B cell (primary cell): ENCODE data around the gene TMEM205. TPM values are rescaled to one million over a fixed set of nuclear protein-coding genes. Genes with fewer than 3 reads are reported as not detected.
A peak's percentile ranks its signal among the peaks of the same experiment; 100 is the strongest.

Experiments
- ATAC-seq: fragments of 200-7000 bp; cut with Tn5 transposase; one replicate; pipeline ENCODE4 v1.10.0; 2021; ENCODE audit warnings: low read depth, mild to moderate bottlenecking, moderate number of reproducible peaks, moderate library complexity
- CTCF ChIA-PET: fragments of 350-600 bp; sonication (Branson Sonifier 250); formaldehyde crosslinking; loops from one replicate; lab custom pipeline; 2021; ENCODE audit warnings: antibody characterized with exemption, inconsistent platforms; lab: Charles Lee
- POLR2A ChIA-PET: fragments of 350-600 bp; sonication (Branson Sonifier 250); formaldehyde crosslinking; loops from one replicate; lab custom pipeline; 2021; ENCODE audit warnings: antibody characterized with exemption; lab: Charles Lee
- DNase-seq: peaks from one replicate; pipeline ENCODE4 v3.0.0; 2013
- H2AFZ ChIP-seq: 2 replicates; pipeline ENCODE4 v1.6.1; 2012; ENCODE audit warnings: mild to moderate bottlenecking, low read depth, low read length; ENCODE audit not compliant: insufficient read depth, poor library complexity, severe bottlenecking
- H3K27ac ChIP-seq, 2 donors: 1 replicate in 1 of 2; 2 replicates in 1 of 2; pipeline ENCODE4 v1.5.1; 2012 to 2013; ENCODE audit warnings: low read length in 2 of 2, mild to moderate bottlenecking in 2 of 2, moderate library complexity in 1 of 2
- H3K27me3 ChIP-seq, 4 experiments: fragments of 200-600 bp in 1 of 4; sonication (generic) in 1 of 4; replicated peaks in 1 of 4; 1 replicate in 2 of 4; 2 replicates in 2 of 4; pipeline versions ENCODE4 v1.6.1 to v1.7.0; 2013 to 2016; ENCODE audit warnings: low read length in 3 of 4, mild to moderate bottlenecking in 2 of 4, mixed read lengths in 1 of 4, moderate library complexity in 1 of 4; ENCODE audit not compliant: insufficient read depth in 4 of 4, control insufficient read depth in 3 of 4; ENCODE audit errors: control extremely low read depth in 1 of 4
- H3K36me3 ChIP-seq, 2 experiments: replicated peaks in 1 of 2; 1 replicate in 1 of 2; 2 replicates in 1 of 2; pipeline versions ENCODE4 v1.6.1 to v1.7.1; 2013; ENCODE audit warnings: low read length in 1 of 2; ENCODE audit not compliant: insufficient read depth in 2 of 2, control insufficient read depth in 1 of 2; ENCODE audit errors: control extremely low read depth in 1 of 2, extremely low read depth in 1 of 2
- H3K4me1 ChIP-seq, 2 donors: fragments of 200-600 bp in 1 of 2; sonication (generic) in 1 of 2; 1 replicate in 1 of 2; 2 replicates in 1 of 2; pipeline versions ENCODE4 v1.5.1 to v1.6.1; 2013 to 2017; ENCODE audit warnings: low read length in 2 of 2; ENCODE audit not compliant: control insufficient read depth in 2 of 2, insufficient read depth in 2 of 2
- H3K4me2 ChIP-seq: replicated peaks from 2 replicates; pipeline ENCODE3; 2012; ENCODE audit warnings: mild to moderate bottlenecking, low read depth, low read length; ENCODE audit not compliant: poor library complexity, severe bottlenecking
- H3K4me3 ChIP-seq, 5 experiments: fragments of 200-600 bp in 1 of 5; sonication (generic) in 1 of 5; 1 replicate in 3 of 5; 2 replicates in 2 of 5; pipeline versions ENCODE4 v1.5.1 to v1.7.0; 2011 to 2016; ENCODE audit warnings: low read length in 4 of 5, mild to moderate bottlenecking in 4 of 5, low read depth in 2 of 5, control low read depth in 1 of 5, moderate library complexity in 1 of 5; ENCODE audit not compliant: insufficient read depth in 1 of 5; ENCODE audit errors: control extremely low read depth in 1 of 5, extremely low read depth in 1 of 5
- H3K79me2 ChIP-seq: fragments of 200-600 bp; sonication (generic); one replicate; pipeline ENCODE4 v1.6.0; 2016; ENCODE audit warnings: low read length; ENCODE audit not compliant: control insufficient read depth, insufficient read depth
- H3K9ac ChIP-seq: fragments of 200-600 bp; sonication (generic); 2 replicates; pipeline ENCODE4 v1.6.1; 2017; ENCODE audit warnings: mild to moderate bottlenecking, low read length, moderate library complexity
- H3K9me3 ChIP-seq, 3 donors: one replicate each; pipeline versions ENCODE4 v1.6.1 to v1.7.1; 2013; ENCODE audit warnings: low read length in 2 of 3; ENCODE audit not compliant: control insufficient read depth in 2 of 3, insufficient read depth in 1 of 3; ENCODE audit errors: control extremely low read depth in 1 of 3
- H4K20me1 ChIP-seq: 2 replicates; pipeline ENCODE4 v1.6.0; 2012; ENCODE audit warnings: mild to moderate bottlenecking, low read length; ENCODE audit not compliant: insufficient read depth, control insufficient read depth, poor library complexity, severe bottlenecking
- H3K27ac Mint-ChIP-seq: one replicate; pipeline ENCODE4 v1.8.0; 2021; ENCODE audit warnings: mixed read lengths
- H3K27me3 Mint-ChIP-seq: one replicate; pipeline ENCODE4 v1.8.0; 2021; ENCODE audit warnings: mixed read lengths
- H3K4me1 Mint-ChIP-seq: one replicate; pipeline ENCODE4 v1.8.0; 2021; ENCODE audit warnings: mixed read lengths
- H3K4me3 Mint-ChIP-seq: one replicate; pipeline ENCODE4 v1.8.0; 2021; ENCODE audit warnings: mixed read lengths
- H3K9me3 Mint-ChIP-seq: one replicate; pipeline ENCODE4 v1.8.0; 2022; ENCODE audit warnings: mixed read lengths; ENCODE audit not compliant: insufficient read depth
- EZH2 ChIP-seq: IDR thresholded peaks from 2 replicates; pipeline ENCODE4 v1.6.1; 2012; ENCODE audit warnings: borderline replicate concordance, low read depth, mild to moderate bottlenecking, moderate library complexity, low read length; ENCODE audit not compliant: insufficient read depth, poor library complexity, severe bottlenecking
- WGBS: methylation state at CpG from one replicate; pipeline ENCODE4 v1.1.5; 2013; ENCODE audit warnings: missing lambda C conversion rate; ENCODE audit not compliant: insufficient coverage; 5-methylcytosine and 5-hydroxymethylcytosine counted together
- intact Hi-C: fragments of 100-400 bp; cut with micrococcal nuclease; formaldehyde crosslinking; loops from one replicate; pipeline ENCODE4 v1.10.0; 2022
- polyA plus RNA-seq: library from polyadenylated mRNA; depleted of rRNA; stranded (reverse); fragments of >200 nt; gene quantifications from 2 replicates; pipeline ENCODE4 v1.2.3, GENCODE V29; 2012
- total RNA-seq, 2 donors: library from RNA; stranded (reverse); fragments of 120-200 nt in 1 of 2; gene quantifications; 1 replicate in 1 of 2; 2 replicates in 1 of 2; pipeline versions ENCODE4 v1.2.3 to v1.2.4, GENCODE V29; 2013 to 2022
- TF ChIP-seq, protein P1 (sequence below): fragments of 200-600 bp; IDR thresholded peaks from one replicate; pipeline ENCODE4 v1.8.0; 2022; ENCODE audit warnings: antibody characterized with exemption, mild to moderate bottlenecking

The TMEM205 gene
- total and polyA plus RNA-seq, 2 donors (not counting 1 experiment from before 2014, with no cell fraction given) = 48.5 to 152 TPM

DNA sequence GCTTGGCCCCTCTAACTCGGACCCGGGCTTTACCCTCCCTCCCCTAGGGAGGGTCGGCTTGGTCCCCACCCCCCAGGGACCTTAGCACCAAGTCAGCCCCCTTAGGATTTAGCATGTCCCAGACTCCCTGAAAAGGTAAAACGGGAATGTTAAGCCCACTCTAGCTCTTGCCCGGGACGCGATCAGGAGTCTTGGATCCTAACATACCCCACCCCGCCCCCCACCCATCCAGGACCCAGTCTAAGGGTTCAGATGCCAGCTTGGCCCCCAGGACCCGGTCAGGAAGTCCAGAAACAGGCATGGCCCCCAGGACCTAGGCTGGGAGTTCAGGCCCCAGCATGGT lies 37.6 kb upstream of the TMEM205 start:
- Mint-ChIP-seq H3K27ac (no peak overlapping the region), H3K9me3 (no peaks in the 10 kb centered on the region), H3K4me1 (peaks cover 48% of the 10 kb centered on the region), H3K4me3 (peak overlapping the region; percentile 86), H3K27me3 (no peaks in the 10 kb centered on the region)
- Histone ChIP-seq H3K9me3 (peaks cover 0 to 15% (median 0%) of the 10 kb centered on the region in 3 donors), H3K4me3 (peak overlapping the region; percentile 15 to 60 (median 54)), H3K4me1 (peaks cover 47 to 57% of the 10 kb centered on the region in 2 donors), H3K27me3 (peaks cover 0 to 6% (median 2%) of the 10 kb centered on the region in 4 experiments), H3K36me3 (no peaks in the 10 kb centered on the region), H3K27ac (peak overlapping the region; percentile 11 to 46), H3K9ac (peak overlapping the region; percentile 63), H2AFZ (peak overlapping the region; percentile 82), H3K4me2 (peak overlapping the region; percentile 89), H4K20me1 (no peaks in the 10 kb centered on the region), H3K79me2 (no peaks in the 10 kb centered on the region)
- intact Hi-C loops = no loop called here
- ATAC-seq (no peak), DNase-seq (no peak)
- 0% methylated on average over 9 of the region's 9 CpGs for WGBS
- TF ChIP-seq, protein P1, sequence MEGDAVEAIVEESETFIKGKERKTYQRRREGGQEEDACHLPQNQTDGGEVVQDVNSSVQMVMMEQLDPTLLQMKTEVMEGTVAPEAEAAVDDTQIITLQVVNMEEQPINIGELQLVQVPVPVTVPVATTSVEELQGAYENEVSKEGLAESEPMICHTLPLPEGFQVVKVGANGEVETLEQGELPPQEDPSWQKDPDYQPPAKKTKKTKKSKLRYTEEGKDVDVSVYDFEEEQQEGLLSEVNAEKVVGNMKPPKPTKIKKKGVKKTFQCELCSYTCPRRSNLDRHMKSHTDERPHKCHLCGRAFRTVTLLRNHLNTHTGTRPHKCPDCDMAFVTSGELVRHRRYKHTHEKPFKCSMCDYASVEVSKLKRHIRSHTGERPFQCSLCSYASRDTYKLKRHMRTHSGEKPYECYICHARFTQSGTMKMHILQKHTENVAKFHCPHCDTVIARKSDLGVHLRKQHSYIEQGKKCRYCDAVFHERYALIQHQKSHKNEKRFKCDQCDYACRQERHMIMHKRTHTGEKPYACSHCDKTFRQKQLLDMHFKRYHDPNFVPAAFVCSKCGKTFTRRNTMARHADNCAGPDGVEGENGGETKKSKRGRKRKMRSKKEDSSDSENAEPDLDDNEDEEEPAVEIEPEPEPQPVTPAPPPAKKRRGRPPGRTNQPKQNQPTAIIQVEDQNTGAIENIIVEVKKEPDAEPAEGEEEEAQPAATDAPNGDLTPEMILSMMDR = no peak
- TF ChIP-seq EZH2 = no peak
- ChIA-PET POLR2A (interaction anchor here (0.5 to 1.6 kb wide), 5 partner anchors 9 to 556 kb away, joined by 3 to 7 read pairs (median 4); partner anchors contain the start of gene ELAVL3), CTCF (interaction anchor here (0.8 to 2.4 kb wide), 9 partner anchors 9 to 145 kb away, joined by 3 to 27 read pairs (median 5); partner anchors contain the start of genes ECSIT, ELAVL3, RGL3 and SWSAP1)

DNA sequence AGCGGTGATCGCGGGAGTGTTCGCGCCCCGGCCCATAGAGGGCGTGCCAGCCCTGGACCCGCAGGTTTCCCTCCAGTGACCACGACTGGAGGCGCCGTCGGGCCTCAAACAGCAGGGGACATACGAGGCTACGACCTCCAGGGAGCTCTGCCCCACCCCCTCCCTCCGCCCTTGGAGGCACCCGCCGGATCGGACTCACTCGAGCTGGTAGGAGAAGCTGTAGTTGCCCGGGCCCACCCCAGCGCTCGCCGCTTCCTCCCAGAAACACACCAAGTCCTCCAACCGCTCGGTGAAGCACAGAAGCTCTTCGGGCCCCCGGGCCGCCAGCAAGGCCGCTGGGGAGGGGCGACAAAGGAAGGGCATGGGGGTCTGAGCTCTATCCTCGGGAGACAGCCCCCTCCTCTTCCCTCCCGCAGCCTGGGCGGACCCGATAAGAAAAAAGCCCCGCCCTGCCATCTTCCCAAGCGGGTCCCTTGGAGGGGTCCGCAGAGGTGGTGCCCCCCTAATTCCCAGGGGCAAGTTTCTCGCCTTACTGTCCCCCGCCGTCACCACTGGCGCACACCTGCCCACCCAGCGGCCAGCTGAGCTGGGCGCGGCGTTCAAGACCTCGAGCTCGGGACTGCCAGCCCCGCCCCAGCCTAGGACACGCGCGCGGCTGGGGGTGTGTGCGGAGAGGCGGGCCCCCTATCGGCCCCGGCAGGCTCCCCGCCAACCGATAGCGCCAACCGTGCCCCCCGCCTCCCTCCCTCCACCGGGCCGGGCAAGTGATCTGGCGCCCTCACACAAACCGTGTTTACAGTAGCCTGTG lies 37.0 kb upstream of the TMEM205 start:
- peak overlapping the region; percentile 82 for H3K27ac Mint-ChIP-seq
- H3K4me1 ChIP-seq = peaks cover 47 to 57% of the 10 kb centered on the region in 2 donors
- no peaks in the 10 kb centered on the region for H3K79me2 ChIP-seq
- H3K9ac ChIP-seq = peak overlapping the region; percentile 63
- peak overlapping the region; percentile 82 for H2AFZ ChIP-seq
- peaks cover 48% of the 10 kb centered on the region for H3K4me1 Mint-ChIP-seq
- H3K27me3 ChIP-seq = peaks cover 0 to 6% (median 2%) of the 10 kb centered on the region in 4 experiments
- H3K4me3 Mint-ChIP-seq = peak overlapping the region; percentile 86
- H3K4me3 ChIP-seq = peak overlapping the region in 4 of 5 experiments; percentile 40 to 60 (median 56)
- no peaks in the 10 kb centered on the region for H4K20me1 ChIP-seq
- CTCF ChIA-PET = interaction anchor here (0.7 to 2.4 kb wide), 15 partner anchors 8 to 146 kb away, joined by 3 to 27 read pairs (median 4); partner anchors contain the start of genes ECSIT, ELAVL3, ODAD3 and PRKCSH
- intact Hi-C loops = no loop called here
- no peak for TF ChIP-seq EZH2
- TF ChIP-seq, protein P1 = peak; percentile 74
- peak overlapping the region in 1 of 2 donors; percentile 46 for H3K27ac ChIP-seq
- POLR2A ChIA-PET = interaction anchor here (0.5 to 1.6 kb wide), 6 partner anchors 8 to 279 kb away, joined by 3 to 7 read pairs (median 5); partner anchors contain the start of gene ELAVL3
- peak; percentile 82 for DNase-seq
- 1% methylated on average over 56 of the region's 65 CpGs for WGBS
- H3K9me3 ChIP-seq = peaks cover 0 to 15% (median 0%) of the 10 kb centered on the region in 3 donors
- H3K27me3 Mint-ChIP-seq = no peaks in the 10 kb centered on the region
- no peaks in the 10 kb centered on the region for H3K9me3 Mint-ChIP-seq
- no peak for ATAC-seq
- H3K36me3 ChIP-seq = no peaks in the 10 kb centered on the region
- H3K4me2 ChIP-seq = peak overlapping the region; percentile 89
